AG09319 (cell line): ENCODE results near the gene GH1.
"Not testable (repeated sequence)": the region's sequence is repeated elsewhere in the genome, so short reads cannot be mapped to it uniquely, and the experiment has no call there.

ENCODE experiments used
- DNase-seq: peaks from one replicate; pipeline ENCODE4 v3.0.0-alpha.2; 2010; ENCODE audit warnings: low read depth; ENCODE audit errors: extremely low read depth
- TF ChIP-seq, protein P1 (sequence below): IDR thresholded peaks from 2 replicates; pipeline ENCODE4 v1.5.1; 2011; ENCODE audit warnings: low read depth, mild to moderate bottlenecking, inconsistent platforms, low read length, moderate library complexity

Gene GH1

DNA sequence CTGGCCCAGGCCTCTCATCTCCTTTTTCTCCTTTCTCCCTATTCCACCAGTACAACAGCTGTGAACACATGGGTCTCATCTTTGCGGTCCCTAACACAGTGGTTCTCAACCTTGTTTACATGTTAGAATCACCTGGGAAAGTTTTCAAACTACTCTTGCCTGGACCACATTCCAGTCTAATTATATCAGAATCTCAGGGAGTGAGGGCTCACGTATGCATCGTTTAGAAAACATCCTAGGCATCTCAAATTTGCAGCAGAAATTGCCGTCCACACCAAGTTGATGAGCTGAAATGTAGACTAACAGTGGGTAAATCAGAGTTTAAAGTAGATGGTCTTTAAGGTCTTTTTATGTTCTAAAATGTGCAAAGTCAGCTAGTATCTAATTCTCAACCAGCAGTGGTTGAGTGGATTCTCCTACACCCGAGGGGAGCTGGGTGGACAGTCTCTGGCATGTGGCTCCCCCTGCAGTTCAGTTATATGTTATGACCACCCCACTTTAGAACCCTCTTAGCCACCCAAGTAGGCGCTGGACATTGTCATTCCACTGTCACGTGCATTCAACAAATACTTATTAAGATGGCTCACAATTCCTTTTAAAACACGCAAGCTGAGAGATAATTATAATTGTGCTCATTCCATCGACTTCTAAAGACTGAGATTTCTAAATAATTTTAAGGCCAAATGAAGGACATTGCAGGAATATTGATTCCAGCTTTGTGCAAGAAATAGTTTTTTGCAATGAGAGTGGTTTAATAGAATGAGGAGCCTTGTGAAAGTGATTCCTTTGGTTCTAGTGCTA, 48.9 kb downstream of the GH1 start:
- not testable (repeated sequence) for DNase-seq
- TF ChIP-seq, protein P1, sequence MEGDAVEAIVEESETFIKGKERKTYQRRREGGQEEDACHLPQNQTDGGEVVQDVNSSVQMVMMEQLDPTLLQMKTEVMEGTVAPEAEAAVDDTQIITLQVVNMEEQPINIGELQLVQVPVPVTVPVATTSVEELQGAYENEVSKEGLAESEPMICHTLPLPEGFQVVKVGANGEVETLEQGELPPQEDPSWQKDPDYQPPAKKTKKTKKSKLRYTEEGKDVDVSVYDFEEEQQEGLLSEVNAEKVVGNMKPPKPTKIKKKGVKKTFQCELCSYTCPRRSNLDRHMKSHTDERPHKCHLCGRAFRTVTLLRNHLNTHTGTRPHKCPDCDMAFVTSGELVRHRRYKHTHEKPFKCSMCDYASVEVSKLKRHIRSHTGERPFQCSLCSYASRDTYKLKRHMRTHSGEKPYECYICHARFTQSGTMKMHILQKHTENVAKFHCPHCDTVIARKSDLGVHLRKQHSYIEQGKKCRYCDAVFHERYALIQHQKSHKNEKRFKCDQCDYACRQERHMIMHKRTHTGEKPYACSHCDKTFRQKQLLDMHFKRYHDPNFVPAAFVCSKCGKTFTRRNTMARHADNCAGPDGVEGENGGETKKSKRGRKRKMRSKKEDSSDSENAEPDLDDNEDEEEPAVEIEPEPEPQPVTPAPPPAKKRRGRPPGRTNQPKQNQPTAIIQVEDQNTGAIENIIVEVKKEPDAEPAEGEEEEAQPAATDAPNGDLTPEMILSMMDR, result peak; percentile 8
